GM23248 (cell line): Measurements from ENCODE around the gene TC2N. TPM values are rescaled to one million over a fixed set of nuclear protein-coding genes. Genes with fewer than 3 reads are reported as not detected.

Experiments
- DNase-seq: peaks from one replicate; pipeline ENCODE4 v3.0.0-alpha.2; 2015
- H2AFZ ChIP-seq: fragments of 200-600 bp; sonication (generic); 2 replicates; pipeline ENCODE4 v1.6.1; 2016; ENCODE audit warnings: antibody characterized with exemption
- H3F3A ChIP-seq: fragments of 200-600 bp; sonication (generic); 2 replicates; pipeline ENCODE4 v1.6.1; 2016; ENCODE audit warnings: mild to moderate bottlenecking, antibody characterized with exemption, mixed run types; ENCODE audit not compliant: insufficient read depth
- H3K27ac ChIP-seq: fragments of 200-600 bp; sonication (generic); 2 replicates; pipeline ENCODE4 v1.5.1; 2016; ENCODE audit warnings: mild to moderate bottlenecking
- H3K27me3 ChIP-seq: fragments of 200-600 bp; sonication (generic); replicated peaks from 2 replicates; pipeline ENCODE4 v1.6.1; 2016; ENCODE audit warnings: mild to moderate bottlenecking; ENCODE audit not compliant: insufficient read depth
- H3K36me3 ChIP-seq: fragments of 200-600 bp; sonication (generic); 2 replicates; pipeline ENCODE4 v1.6.1; 2016; ENCODE audit warnings: low read depth, mild to moderate bottlenecking
- H3K4me1 ChIP-seq: fragments of 200-600 bp; sonication (generic); 2 replicates; pipeline ENCODE4 v1.6.1; 2016; ENCODE audit warnings: mild to moderate bottlenecking; ENCODE audit not compliant: insufficient read depth
- H3K4me2 ChIP-seq: fragments of 200-600 bp; sonication (generic); one replicate; pipeline ENCODE4 v1.6.1; 2016; ENCODE audit warnings: mild to moderate bottlenecking; ENCODE audit not compliant: unreplicated experiment
- H3K4me3 ChIP-seq: fragments of 200-600 bp; sonication (generic); 2 replicates; pipeline ENCODE4 v1.5.1; 2016; ENCODE audit warnings: mild to moderate bottlenecking
- H3K79me2 ChIP-seq: fragments of 200-600 bp; sonication (generic); 2 replicates; pipeline ENCODE4 v1.6.1; 2016; ENCODE audit warnings: mild to moderate bottlenecking; ENCODE audit not compliant: insufficient read depth
- H3K9ac ChIP-seq: fragments of 200-600 bp; sonication (generic); 2 replicates; pipeline ENCODE4 v1.6.1; 2016; ENCODE audit warnings: mild to moderate bottlenecking
- H3K9me2 ChIP-seq: fragments of 200-600 bp; sonication (generic); 2 replicates; pipeline ENCODE4 v1.6.1; 2016; ENCODE audit warnings: mixed run types, mild to moderate bottlenecking, moderate library complexity; ENCODE audit not compliant: insufficient read depth
- H3K9me3 ChIP-seq: fragments of 200-600 bp; sonication (generic); one replicate; pipeline ENCODE4 v1.6.1; 2017; ENCODE audit warnings: low read depth
- H4K20me1 ChIP-seq: fragments of 200-600 bp; sonication (generic); 2 replicates; pipeline ENCODE4 v1.6.0; 2016; ENCODE audit not compliant: insufficient read depth
- EZH2 ChIP-seq: fragments of 200-600 bp; sonication (generic); IDR thresholded peaks from 2 replicates; pipeline ENCODE4 v1.6.1; 2018; ENCODE audit warnings: antibody characterized with exemption, mild to moderate bottlenecking; ENCODE audit not compliant: insufficient read depth, poor library complexity, severe bottlenecking
- EZH2phosphoT487 ChIP-seq: fragments of 200-600 bp; sonication (generic); IDR thresholded peaks from 2 replicates; pipeline ENCODE4 v1.6.1; 2018; ENCODE audit warnings: antibody characterized with exemption, moderate library complexity, mild to moderate bottlenecking, low read depth; ENCODE audit not compliant: insufficient read depth
- WGBS, 2 experiments: methylation state at CpG; one replicate each; pipeline ENCODE4 v1.1.6; 2015 to 2017; ENCODE audit warnings: low lambda C conversion rate in 2 of 2, low coverage in 1 of 2; ENCODE audit errors: missing lambda C conversion rate in 2 of 2; 5-methylcytosine and 5-hydroxymethylcytosine counted together
- in situ Hi-C: fragments of 300-500 bp; cut with MboI; formaldehyde crosslinking; loops from 2 replicates; pipeline ENCODE4 v1.15.0; 2020
- polyA plus RNA-seq: library from polyadenylated mRNA; unstranded; fragments of >200 nt; fragmentation: Nextera tagmentation; extraction: Ambion mirVana; gene quantifications from 2 replicates; pipeline ENCODE4 v1.2.1, GENCODE V29; 2016
- total RNA-seq: library from RNA; depleted of rRNA; stranded (reverse); fragments of >200 nt; shearing (Covaris generic); gene quantifications from 2 replicates; pipeline ENCODE4 v1.2.3, GENCODE V29; 2014

Gene TC2N
- total and polyA plus RNA-seq, 2 experiments from 2014 or later = 0.34 to 0.65 TPM

GRCh38 chr14:91888641-91889476, 21.5 kb upstream of the TC2N start:
- no peak for TF ChIP-seq EZH2phosphoT487
- no peak for TF ChIP-seq EZH2
- Histone ChIP-seq H3K4me1 (peaks cover 7% of the 10 kb centered on the region), H3K9me2 (no peaks in the 10 kb centered on the region), H3K27ac (no peak overlapping the region), H2AFZ (no peak overlapping the region), H3K27me3 (no peaks in the 10 kb centered on the region), H3K9ac (no peak overlapping the region), H3K79me2 (peaks cover 15% of the 10 kb centered on the region; the same call in 1 of the 2 replicates), H3K4me2 (no peak overlapping the region), H3F3A (peaks cover 3% of the 10 kb centered on the region; the same call in 1 of the 2 replicates), H3K4me3 (no peak overlapping the region), H3K36me3 (peaks cover 20% of the 10 kb centered on the region), H4K20me1 (no peaks in the 10 kb centered on the region), H3K9me3 (no peaks in the 10 kb centered on the region)
- in situ Hi-C loops = no loop called here
- peak; percentile 39 for DNase-seq
- 80 to 83% methylated on average over 10 of the region's 10 CpGs for WGBS, 2 experiments

- Histone ChIP-seq H3K27ac (no peak overlapping the region), H2AFZ (no peak overlapping the region), H3F3A (no peaks in the 10 kb centered on the region), H3K4me2 (no peak overlapping the region), H3K9ac (no peak overlapping the region), H3K79me2 (peaks cover 9% of the 10 kb centered on the region; the same call in 1 of the 2 replicates), H3K4me1 (peaks cover 7% of the 10 kb centered on the region), H3K9me3 (no peaks in the 10 kb centered on the region), H3K4me3 (no peak overlapping the region), H4K20me1 (no peaks in the 10 kb centered on the region), H3K9me2 (no peaks in the 10 kb centered on the region), H3K27me3 (no peaks in the 10 kb centered on the region), H3K36me3 (peaks cover 22% of the 10 kb centered on the region)
- TF ChIP-seq EZH2phosphoT487 (no peak), EZH2 (no peak)
- WGBS, 2 experiments = 97 to 99% methylated on average over 8 of the region's 8 CpGs
- in situ Hi-C loops = no loop called here
- no peak for DNase-seq
These were observed 19.6 kb upstream of the TC2N start for GRCh38 chr14:91886961-91887360.

DNA sequence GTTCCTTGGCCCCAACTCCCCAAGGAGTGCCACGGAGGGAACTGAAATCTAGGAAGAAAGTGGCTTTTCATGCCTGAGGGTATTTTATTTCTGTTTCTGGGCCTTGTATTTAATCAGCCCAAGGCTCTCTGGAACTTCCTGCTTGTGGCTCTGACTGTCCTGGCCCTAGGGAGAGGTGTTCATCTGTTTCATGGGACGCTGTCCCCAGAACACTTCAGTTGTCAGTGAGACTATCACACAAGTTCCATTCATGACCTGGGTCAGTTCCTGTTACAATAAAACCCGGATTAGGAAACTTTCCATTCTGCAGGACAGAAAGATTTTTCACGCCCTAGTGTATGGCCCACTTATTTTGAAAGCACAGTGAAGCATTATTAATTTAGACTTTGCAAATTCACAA, 18.5 kb upstream of the TC2N start:
- Histone ChIP-seq H3F3A (no peaks in the 10 kb centered on the region), H3K27ac (no peak overlapping the region), H3K4me2 (no peak overlapping the region), H3K9ac (no peak overlapping the region), H3K27me3 (no peaks in the 10 kb centered on the region), H3K79me2 (peaks cover 9% of the 10 kb centered on the region; the same call in 1 of the 2 replicates), H3K4me1 (no peaks in the 10 kb centered on the region), H3K36me3 (peaks cover 24% of the 10 kb centered on the region), H2AFZ (no peak overlapping the region), H3K9me3 (no peaks in the 10 kb centered on the region), H3K4me3 (no peak overlapping the region), H4K20me1 (no peaks in the 10 kb centered on the region), H3K9me2 (no peaks in the 10 kb centered on the region)
- TF ChIP-seq EZH2phosphoT487 (no peak), EZH2 (no peak)
- DNase-seq = no peak
- 42 to 43% methylated on average over 4 of the region's 4 CpGs for WGBS, 2 experiments
- in situ Hi-C loops = no loop called here

GRCh38 chr14:91885113-91885712, 17.9 kb upstream of the TC2N start:
- Histone ChIP-seq H3F3A (no peaks in the 10 kb centered on the region), H3K36me3 (peaks cover 21% of the 10 kb centered on the region), H3K4me1 (no peaks in the 10 kb centered on the region), H3K9me3 (no peaks in the 10 kb centered on the region), H2AFZ (no peak overlapping the region), H3K27ac (no peak overlapping the region), H3K79me2 (peaks cover 9% of the 10 kb centered on the region; the same call in 1 of the 2 replicates), H3K4me3 (no peak overlapping the region), H4K20me1 (no peaks in the 10 kb centered on the region), H3K27me3 (no peaks in the 10 kb centered on the region), H3K4me2 (no peak overlapping the region), H3K9ac (no peak overlapping the region), H3K9me2 (no peaks in the 10 kb centered on the region)
- TF ChIP-seq EZH2phosphoT487 (no peak), EZH2 (no peak)
- in situ Hi-C loops = no loop called here
- DNase-seq = no peak
- 66 to 69% methylated on average over 4 of the region's 4 CpGs for WGBS, 2 experiments
